ENCODE measurements around the gene GTF2I. TPM values are rescaled to one million over a fixed set of nuclear protein-coding genes. Genes with fewer than 3 reads are reported as not detected.

Gene GTF2I
- total RNA-seq, 1 experiment from 2014 or later, result 138 TPM

DNA sequence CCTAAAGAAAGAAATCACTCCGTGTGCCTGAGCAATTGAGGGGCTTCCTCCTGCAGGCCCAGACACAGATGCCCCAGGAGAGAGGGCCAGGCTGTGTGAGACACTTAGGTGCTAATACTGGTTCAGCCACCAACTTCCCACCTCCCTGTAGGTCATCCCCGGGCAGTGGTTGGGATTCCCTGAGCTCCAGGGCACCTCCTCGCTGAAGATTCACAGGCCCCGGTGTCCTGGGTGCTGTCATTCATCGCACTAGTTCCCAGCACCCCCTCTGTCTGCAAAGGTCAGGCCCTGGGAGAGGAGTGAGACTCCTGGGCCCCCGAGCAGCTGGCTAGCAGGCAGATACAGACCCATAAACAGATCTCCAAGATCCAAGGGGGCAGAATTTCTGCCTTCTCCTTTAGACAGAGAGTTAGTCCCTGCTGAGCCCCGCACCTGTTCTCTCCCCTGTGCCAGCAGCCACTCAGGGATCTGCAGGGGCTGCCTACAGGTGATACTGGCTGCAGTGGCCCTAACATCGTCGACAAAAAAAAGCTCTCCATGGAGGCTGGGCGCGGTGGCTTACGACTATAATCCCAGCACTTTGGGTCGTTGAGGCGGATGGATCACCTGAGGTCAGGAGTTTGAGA lies 38.2 kb upstream of the GTF2I start:
- H3K9me3 ChIP-seq (ENCODE audit: low read length), result no peaks in the 10 kb centered on the region
- ATAC-seq (no peak), DNase-seq (no peak)
- TF ChIP-seq EZH2phosphoT487 (IDR thresholded peaks at IDR 0.05; ENCODE audit: borderline replicate concordance, low read length), result no peak
- no peak for TF ChIP-seq EZH2 (IDR thresholded peaks at IDR 0.05; ENCODE audit: low read length, unreplicated experiment)
- TF ChIP-seq CTCF (conservative IDR thresholded peaks at IDR 0.05; ENCODE audit: low read depth, low read length), result no peak
- no peaks in the 10 kb centered on the region for H3K4me1 ChIP-seq (ENCODE audit: insufficient read depth, low read length)
- ChIA-PET POLR2A (ENCODE audit: unreplicated experiment) (no interaction called here), CTCF (no interaction called here)
- H3K4me3 ChIP-seq (ENCODE audit: low read length), result no peak overlapping the region
- no peaks in the 10 kb centered on the region for H3K9me2 ChIP-seq (replicated peaks; ENCODE audit: low read length)
- no peaks in the 10 kb centered on the region for H3F3A ChIP-seq (ENCODE audit: low read length, unreplicated experiment)
- intact Hi-C loops (cut with micrococcal nuclease), result no loop called here
- H3K4me2 ChIP-seq (ENCODE audit: low read length), result no peak overlapping the region
- H3K36me3 ChIP-seq (ENCODE audit: low read depth, low read length), result no peaks in the 10 kb centered on the region
- no TSS peak for BruUV-seq (replicated peaks)
- H3K79me2 ChIP-seq (ENCODE audit: low read length), result no peaks in the 10 kb centered on the region
- H4K20me1 ChIP-seq (ENCODE audit: low read length), result no peaks in the 10 kb centered on the region
- no peak overlapping the region for H3K27ac ChIP-seq (ENCODE audit: low read length)
- H2AFZ ChIP-seq (ENCODE audit: low read length), result no peak overlapping the region
- no peaks in the 10 kb centered on the region for H3K27me3 ChIP-seq (ENCODE audit: low read length)
- H3K9ac ChIP-seq (ENCODE audit: low read length), result no peak overlapping the region

DNA sequence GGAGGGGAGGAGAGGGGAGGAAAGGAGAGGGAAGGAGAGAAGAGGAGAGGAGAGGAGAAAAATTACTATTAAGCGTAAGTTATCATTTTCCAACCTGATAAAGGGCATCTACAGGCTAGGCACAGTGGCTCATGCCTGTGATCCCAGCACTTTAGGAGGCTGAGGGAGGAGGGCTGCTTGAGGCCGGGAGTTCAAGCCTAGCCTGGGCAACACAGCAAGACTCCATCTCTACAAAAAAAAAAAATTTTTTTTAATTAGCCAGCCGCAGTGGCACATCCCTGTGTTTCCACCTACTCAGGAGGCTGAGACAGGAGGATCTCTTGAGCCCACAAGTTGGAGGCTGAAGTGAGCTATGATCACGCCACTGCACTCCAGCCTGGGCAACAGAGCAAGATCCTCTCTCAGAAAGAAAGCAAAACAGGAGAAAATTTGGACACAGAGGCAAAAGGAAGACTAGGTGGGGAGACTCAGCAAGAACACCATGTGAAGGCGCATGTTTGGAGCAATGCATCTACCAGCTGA lies 35.2 kb upstream of the GTF2I start:
- H3K9me3 ChIP-seq (ENCODE audit: low read length), result no peaks in the 10 kb centered on the region
- TF ChIP-seq EZH2 (IDR thresholded peaks at IDR 0.05; ENCODE audit: low read length, unreplicated experiment), result no peak
- no peak for TF ChIP-seq EZH2phosphoT487 (IDR thresholded peaks at IDR 0.05; ENCODE audit: borderline replicate concordance, low read length)
- TF ChIP-seq CTCF (conservative IDR thresholded peaks at IDR 0.05; ENCODE audit: low read depth, low read length), result no peak
- ChIA-PET CTCF (no interaction called here), POLR2A (ENCODE audit: unreplicated experiment) (no interaction called here)
- no peak overlapping the region for H3K4me3 ChIP-seq (ENCODE audit: low read length)
- no peaks in the 10 kb centered on the region for H3K36me3 ChIP-seq (ENCODE audit: low read depth, low read length)
- H3K4me1 ChIP-seq (ENCODE audit: insufficient read depth, low read length), result no peaks in the 10 kb centered on the region
- H3K79me2 ChIP-seq (ENCODE audit: low read length), result no peaks in the 10 kb centered on the region
- no peaks in the 10 kb centered on the region for H4K20me1 ChIP-seq (ENCODE audit: low read length)
- BruUV-seq (replicated peaks), result no TSS peak
- H3K27ac ChIP-seq (ENCODE audit: low read length), result no peak overlapping the region
- no peak for ATAC-seq
- H3F3A ChIP-seq (ENCODE audit: low read length, unreplicated experiment), result no peaks in the 10 kb centered on the region
- H3K4me2 ChIP-seq (ENCODE audit: low read length), result no peak overlapping the region
- no peak overlapping the region for H2AFZ ChIP-seq (ENCODE audit: low read length)
- no peak for DNase-seq
- H3K9me2 ChIP-seq (replicated peaks; ENCODE audit: low read length), result no peaks in the 10 kb centered on the region
- H3K27me3 ChIP-seq (ENCODE audit: low read length), result no peaks in the 10 kb centered on the region
- H3K9ac ChIP-seq (ENCODE audit: low read length), result no peak overlapping the region
- intact Hi-C loops (cut with micrococcal nuclease), result loop anchor here (10.0 kb wide), 1 partner anchor 63 kb away; no protein-coding TSS in a partner anchor

DNA sequence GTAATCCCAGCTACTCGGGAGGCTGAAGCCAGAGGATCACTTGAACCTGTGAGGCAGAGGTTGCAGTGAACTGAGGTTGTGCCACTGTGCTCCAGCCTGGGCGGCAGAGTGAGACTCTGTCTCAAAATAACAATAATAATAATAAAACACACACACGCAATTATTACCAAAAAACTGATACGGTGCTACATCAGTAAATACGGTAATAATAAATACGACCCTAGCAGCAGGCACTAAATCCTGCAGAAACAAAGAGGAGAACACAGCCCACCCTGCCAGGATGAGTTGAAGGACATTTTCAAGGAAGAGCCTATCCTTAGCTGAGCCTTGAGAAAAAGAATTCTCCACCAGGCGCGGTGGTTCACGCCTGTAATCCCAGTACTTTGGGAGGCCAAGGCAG lies 34.4 kb upstream of the GTF2I start:
- H3K4me2 ChIP-seq (ENCODE audit: low read length), result no peak overlapping the region
- H3F3A ChIP-seq (ENCODE audit: low read length, unreplicated experiment), result no peaks in the 10 kb centered on the region
- no peaks in the 10 kb centered on the region for H3K9me3 ChIP-seq (ENCODE audit: low read length)
- H3K4me3 ChIP-seq (ENCODE audit: low read length), result no peak overlapping the region
- DNase-seq, result no peak
- no peaks in the 10 kb centered on the region for H3K4me1 ChIP-seq (ENCODE audit: insufficient read depth, low read length)
- H3K36me3 ChIP-seq (ENCODE audit: low read depth, low read length), result no peaks in the 10 kb centered on the region
- no peaks in the 10 kb centered on the region for H3K79me2 ChIP-seq (ENCODE audit: low read length)
- no peaks in the 10 kb centered on the region for H3K9me2 ChIP-seq (replicated peaks; ENCODE audit: low read length)
- no peak for ATAC-seq
- H3K27me3 ChIP-seq (ENCODE audit: low read length), result no peaks in the 10 kb centered on the region
- intact Hi-C loops (cut with micrococcal nuclease), result loop anchor here (10.0 kb wide), 1 partner anchor 62 kb away; no protein-coding TSS in a partner anchor
- no TSS peak for BruUV-seq (replicated peaks)
- POLR2A ChIA-PET (ENCODE audit: unreplicated experiment), result no interaction called here
- TF ChIP-seq EZH2 (IDR thresholded peaks at IDR 0.05; ENCODE audit: low read length, unreplicated experiment) (no peak), CTCF (conservative IDR thresholded peaks at IDR 0.05; ENCODE audit: low read depth, low read length) (no peak), EZH2phosphoT487 (IDR thresholded peaks at IDR 0.05; ENCODE audit: borderline replicate concordance, low read length) (no peak)
- CTCF ChIA-PET, result no interaction called here
- H3K27ac ChIP-seq (ENCODE audit: low read length), result no peak overlapping the region
- H3K9ac ChIP-seq (ENCODE audit: low read length), result no peak overlapping the region
- H2AFZ ChIP-seq (ENCODE audit: low read length), result no peak overlapping the region
- no peaks in the 10 kb centered on the region for H4K20me1 ChIP-seq (ENCODE audit: low read length)

Measured in PC-3 (cell line).